K562 (cell line): ENCODE results near the gene DEGS2. TPM values are rescaled to one million over a fixed set of nuclear protein-coding genes. Genes with fewer than 3 reads are reported as not detected.

Source experiments
- ATAC-seq: fragments of 200-7000 bp; cut with Tn5 transposase; 3 replicates; pipeline ENCODE4 v1.9.1; 2020; ENCODE audit warnings: moderate library complexity
- BruUV-seq: library from RNA; stranded (reverse); fragments of 400-500 nt; replicated peaks from 2 replicates; lab custom pipeline; 2021; lab: Mats Ljungman, UMichigan
- CTCF ChIA-PET: fragments of 300-600 bp; formaldehyde crosslinking; extraction: SDS; loops from one replicate; lab custom pipeline; 2021; ENCODE audit warnings: low intra/inter-chr PET ratio; lab: Yijun Ruan, JAX
- POLR2A ChIA-PET: fragments of 300-600, 350-650 bp; sonication (Branson Sonifier 250); formaldehyde crosslinking; extraction: SDS; loops from one replicate; lab custom pipeline; 2021; ENCODE audit warnings: antibody characterized with exemption, inconsistent platforms; lab: Yijun Ruan, JAX
- DNase-seq, 4 experiments: peaks; one replicate each; pipeline versions ENCODE4 v3.0.0 to v3.0.0-alpha.2; 2011 to 2018; ENCODE audit warnings: low spot score in 3 of 4, mixed read lengths in 3 of 4; ENCODE audit errors: extremely low read depth in 1 of 4
- FAIRE-seq: peaks from 2 replicates; lab custom pipeline; 2011; peaks lifted over from hg19 to GRCh38; lab: Jason Lieb, UNC
- H2AFZ ChIP-seq: 2 replicates; pipeline ENCODE4 v1.6.0; 2011; ENCODE audit warnings: low read depth, low read length, control low read depth, inconsistent platforms
- H3K27ac ChIP-seq: fragments of 200-600 bp; 3 replicates; pipeline ENCODE4 v1.8.0; 2011; ENCODE audit warnings: low read depth, mild to moderate bottlenecking, control low read depth, inconsistent platforms, low read length, moderate library complexity, mixed read lengths; ENCODE audit errors: extremely low read depth
- H3K27me3 ChIP-seq, 2 experiments: fragments of 300-600 bp in 1 of 2; 2 replicates in 1 of 2; 3 replicates in 1 of 2; pipeline versions ENCODE4 v1.6.0 to v1.8.0; 2011; ENCODE audit warnings: inconsistent platforms in 2 of 2, low read length in 2 of 2, mild to moderate bottlenecking in 1 of 2, mixed read lengths in 1 of 2, moderate library complexity in 1 of 2; ENCODE audit not compliant: control insufficient read depth in 2 of 2, insufficient read depth in 2 of 2
- H3K36me3 ChIP-seq: fragments of 300-600 bp; 3 replicates; pipeline ENCODE4 v1.8.0; 2011; ENCODE audit warnings: mild to moderate bottlenecking, low read length, inconsistent platforms; ENCODE audit not compliant: control insufficient read depth, insufficient read depth
- H3K4me1 ChIP-seq, 2 experiments: fragments of 200-600 bp in 1 of 2; replicated peaks in 1 of 2; 2 replicates in 1 of 2; 3 replicates in 1 of 2; pipeline versions ENCODE4 v1.5.1 to v1.8.0; 2011; ENCODE audit warnings: inconsistent platforms in 2 of 2, low read length in 2 of 2, mild to moderate bottlenecking in 1 of 2, mixed read lengths in 1 of 2, moderate library complexity in 1 of 2; ENCODE audit not compliant: control insufficient read depth in 2 of 2, insufficient read depth in 2 of 2
- H3K4me2 ChIP-seq: 2 replicates; pipeline ENCODE4 v1.6.1; 2011; ENCODE audit warnings: low read length, control low read depth, inconsistent platforms, mixed read lengths; ENCODE audit not compliant: insufficient read depth
- H3K4me3 ChIP-seq: fragments of 200-600 bp; sonication (generic), shearing (Covaris generic); 2 replicates; pipeline ENCODE4 v1.5.1; 2016; ENCODE audit warnings: control low read depth, inconsistent platforms
- H3K79me2 ChIP-seq: fragments of 200-600 bp; 3 replicates; pipeline ENCODE4 v1.8.0; 2011; ENCODE audit warnings: low read length, inconsistent platforms; ENCODE audit not compliant: control insufficient read depth, insufficient read depth
- H3K9ac ChIP-seq, 2 experiments: 2 replicates each; pipeline versions ENCODE4 v1.6.0 to v1.6.1; 2011; ENCODE audit warnings: low read depth in 2 of 2, low read length in 2 of 2, control low read depth in 1 of 2, inconsistent platforms in 1 of 2, mild to moderate bottlenecking in 1 of 2, mixed read lengths in 1 of 2; ENCODE audit not compliant: insufficient read depth in 1 of 2
- H3K9me1 ChIP-seq: one replicate; pipeline ENCODE4 v1.6.0; 2011; ENCODE audit warnings: inconsistent platforms, mild to moderate bottlenecking, low read length, moderate library complexity; ENCODE audit not compliant: control insufficient read depth, insufficient read depth
- H3K9me3 ChIP-seq: replicated peaks from 2 replicates; pipeline ENCODE4 v1.5.1; 2011; ENCODE audit warnings: low read depth, low read length, inconsistent platforms; ENCODE audit not compliant: control insufficient read depth, insufficient read depth
- H4K20me1 ChIP-seq: replicated peaks from 2 replicates; pipeline ENCODE4 v1.6.1; 2011; ENCODE audit warnings: low read length, inconsistent platforms, mixed read lengths; ENCODE audit not compliant: control insufficient read depth, insufficient read depth
- BACH1 ChIP-seq: fragments of 200-800 bp; sonication (Bioruptor generic); IDR thresholded peaks from 2 replicates; pipeline ENCODE4 v1.6.1; 2016; ENCODE audit warnings: missing genetic modification characterization, missing compliant biosample characterization
- KDM5B ChIP-seq: fragments of 200-600 bp; sonication (generic); IDR thresholded peaks from 2 replicates; pipeline ENCODE4 v1.6.1; 2012; ENCODE audit warnings: low read depth, mild to moderate bottlenecking, moderate library complexity, low read length, control low read depth, inconsistent platforms; ENCODE audit not compliant: insufficient replicate concordance
- KHSRP ChIP-seq: fragments of 450-650 bp; IDR thresholded peaks from 2 replicates; pipeline ENCODE4 v1.6.1; 2017
- PHB2 ChIP-seq: fragments of 450-650 bp; IDR thresholded peaks from 2 replicates; pipeline ENCODE4 v1.6.1; 2017; ENCODE audit warnings: low read depth
- RAD51 ChIP-seq: fragments of 450-650 bp; IDR thresholded peaks from 2 replicates; pipeline ENCODE4 v1.7.1; 2016; ENCODE audit warnings: low read depth, mild to moderate bottlenecking, borderline replicate concordance
- RFX7 ChIP-seq: fragments of 250-450 bp; sonication (Bioruptor Pico); IDR thresholded peaks from 2 replicates; pipeline ENCODE4 v1.5.1; 2021; ENCODE audit warnings: mild to moderate bottlenecking
- SMARCB1 ChIP-seq: IDR thresholded peaks from 2 replicates; pipeline ENCODE4 v1.6.1; 2011; ENCODE audit warnings: improper control_type of control experiment, low read depth; ENCODE audit not compliant: insufficient read length
- SREBF2 ChIP-seq: sonication (generic); formaldehyde crosslinking; IDR thresholded peaks from 2 replicates; pipeline ENCODE4 v1.4.0; 2020; ENCODE audit warnings: mild to moderate bottlenecking, missing genetic modification reagents
- ZKSCAN8 ChIP-seq: fragments of 200-800 bp; sonication (Bioruptor generic); IDR thresholded peaks from 2 replicates; pipeline ENCODE4 v1.6.1; 2016; ENCODE audit warnings: missing genetic modification characterization, missing compliant biosample characterization
- ZNF175 ChIP-seq: fragments of 200-800 bp; sonication (Bioruptor generic); IDR thresholded peaks from 2 replicates; pipeline ENCODE4 v1.6.1; 2016; ENCODE audit warnings: low read depth, mild to moderate bottlenecking, missing genetic modification characterization, missing compliant biosample characterization
- WGBS: fragments of 100-300 bp; shearing (Covaris generic); methylation state at CpG from one replicate; pipeline ENCODE4 v1.1.6; 2016; ENCODE audit warnings: low coverage, mixed read lengths; ENCODE audit not compliant: insufficient coverage; ENCODE audit errors: missing lambda C conversion rate; 5-methylcytosine and 5-hydroxymethylcytosine counted together
- in situ Hi-C: fragments of 300-500 bp; cut with MboI; formaldehyde crosslinking; loops from 4 replicates; pipeline ENCODE4 v1.15.0; 2018; ENCODE audit warnings: inconsistent platforms, mixed read lengths
- intact Hi-C: fragments of 100-400 bp; cut with micrococcal nuclease; formaldehyde crosslinking; loops from 2 replicates; pipeline ENCODE4 v1.14.2; 2022
- polyA plus RNA-seq, 8 experiments: library from polyadenylated mRNA; depleted of rRNA in 4 of 8; stranded (reverse) in 5 of 8; unstranded in 3 of 8; fragments of >200 nt; fragmentation: Nextera tagmentation in 2 of 8; fragmentation: Illumina TruSeq in 1 of 8; extraction: Ambion mirVana in 2 of 8; extraction: Trizol in 1 of 8; gene quantifications; 2 replicates each; pipeline versions ENCODE4 v1.2.1 to v1.2.3, GENCODE V29; 2011 to 2014; ENCODE audit warnings: inconsistent platforms in 1 of 8, missing spikeins in 1 of 8
- total RNA-seq, 7 experiments: library from RNA; depleted of rRNA in 6 of 7; stranded (reverse); fragments of >200 nt in 6 of 7; fragmentation: Illumina TruSeq in 2 of 7; extraction: Trizol in 2 of 7; gene quantifications; 2 replicates each; pipeline versions ENCODE4 v1.2.1 to v1.2.3, GENCODE V29; 2011 to 2021; ENCODE audit warnings: low replicate concordance in 1 of 7
- TF ChIP-seq, protein P1 (sequence below): IDR thresholded peaks from 2 replicates; pipeline ENCODE4 v1.6.1; 2014; ENCODE audit warnings: antibody characterized with exemption
- TF ChIP-seq, protein P2 (sequence below): sonication (generic); formaldehyde crosslinking; IDR thresholded peaks from 2 replicates; pipeline ENCODE4 v1.8.0; 2022; ENCODE audit warnings: missing genetic modification reagents, mild to moderate bottlenecking, borderline replicate concordance
- TF ChIP-seq, protein P3 (sequence below), 2 experiments: fragments of 200-800 bp in 1 of 2; sonication (Bioruptor generic) in 1 of 2; sonication (generic) in 1 of 2; formaldehyde crosslinking in 1 of 2; IDR thresholded peaks in 1 of 2; conservative IDR thresholded peaks in 1 of 2; 2 replicates each; pipeline versions ENCODE4 v1.5.0 to v1.6.1; 2016 to 2020; ENCODE audit warnings: missing compliant biosample characterization in 1 of 2, missing genetic modification characterization in 1 of 2, missing genetic modification reagents in 1 of 2
- TF ChIP-seq, protein P4 (sequence below), 3 experiments: fragments of 200-800 bp in 1 of 3; sonication (Bioruptor generic) in 1 of 3; sonication (generic) in 1 of 3; formaldehyde crosslinking in 1 of 3; IDR thresholded peaks; 2 replicates each; pipeline versions ENCODE4 v1.6.1 to v1.8.0; 2016 to 2022; ENCODE audit warnings: mild to moderate bottlenecking in 2 of 3, missing compliant biosample characterization in 2 of 3, missing genetic modification characterization in 2 of 3, missing genetic modification reagents in 1 of 3

Gene DEGS2
- total and polyA plus RNA-seq, 9 of the 15 experiments (the other 6 are each of a cell fraction or from before 2014, with no cell fraction given), result 0.22 to 2.9 (median 0.70) TPM

DNA sequence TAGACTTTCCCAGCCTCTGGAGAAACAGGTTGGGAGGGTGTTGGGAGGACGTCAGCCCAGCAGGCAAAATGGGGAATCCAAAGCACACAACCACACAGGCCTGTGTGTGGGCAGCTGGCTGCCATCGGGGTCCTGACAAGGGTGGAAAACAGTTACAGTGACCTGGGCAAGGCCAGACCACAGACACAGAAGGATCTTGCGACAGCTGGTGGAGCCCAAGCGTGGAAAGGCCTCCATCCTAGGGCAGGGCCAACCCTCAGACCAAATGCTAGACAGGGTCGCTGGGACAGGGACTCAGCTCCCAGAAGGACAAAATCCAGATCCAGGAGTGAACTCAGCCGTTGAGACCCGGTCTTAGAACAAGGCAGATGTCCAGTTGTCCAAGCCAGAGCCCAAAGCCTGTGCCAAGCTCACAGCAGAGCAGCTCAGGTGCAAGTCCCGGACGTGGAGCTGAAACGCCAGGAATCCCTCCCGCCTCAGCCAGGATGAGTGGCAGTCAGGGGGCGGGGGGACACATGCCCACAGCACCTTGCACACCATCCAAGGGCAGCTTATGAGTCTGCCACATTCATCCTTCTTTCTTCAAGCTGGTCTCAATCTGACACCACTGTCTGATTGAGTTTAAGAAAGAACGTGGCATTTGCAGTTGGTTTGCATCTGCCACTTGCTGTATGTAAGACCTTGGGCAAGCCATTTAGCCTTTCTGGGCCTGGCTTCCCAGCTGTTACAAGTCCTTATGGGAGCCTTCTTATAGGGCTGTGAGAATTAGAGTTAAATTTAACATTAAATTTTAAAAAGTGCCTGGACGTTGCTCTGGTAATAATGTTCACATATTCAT, 37.6 kb downstream of the DEGS2 start:
- Histone ChIP-seq H3K79me2 (no peaks in the 10 kb centered on the region), H3K9ac (peak overlapping the region in 1 of 2 experiments; percentile 13; a peak in 1 of 4 replicates), H3K27ac (no peak overlapping the region), H3K9me3 (no peaks in the 10 kb centered on the region), H3K4me3 (no peak overlapping the region), H2AFZ (no peak overlapping the region), H3K9me1 (no peaks in the 10 kb centered on the region), H3K27me3 (no peaks in the 10 kb centered on the region), H3K4me1 (no peaks in the 10 kb centered on the region), H3K36me3 (peaks cover 14% of the 10 kb centered on the region; the same call in 2 of the 3 replicates), H4K20me1 (no peaks in the 10 kb centered on the region), H3K4me2 (no peak overlapping the region)
- DNase-seq (no peak), ATAC-seq (no peak), FAIRE-seq (no peak)
- no peak for TF ChIP-seq SREBF2 (CRISPR knock-in tag)
- no peak for TF ChIP-seq KDM5B
- TF ChIP-seq, protein P1, sequence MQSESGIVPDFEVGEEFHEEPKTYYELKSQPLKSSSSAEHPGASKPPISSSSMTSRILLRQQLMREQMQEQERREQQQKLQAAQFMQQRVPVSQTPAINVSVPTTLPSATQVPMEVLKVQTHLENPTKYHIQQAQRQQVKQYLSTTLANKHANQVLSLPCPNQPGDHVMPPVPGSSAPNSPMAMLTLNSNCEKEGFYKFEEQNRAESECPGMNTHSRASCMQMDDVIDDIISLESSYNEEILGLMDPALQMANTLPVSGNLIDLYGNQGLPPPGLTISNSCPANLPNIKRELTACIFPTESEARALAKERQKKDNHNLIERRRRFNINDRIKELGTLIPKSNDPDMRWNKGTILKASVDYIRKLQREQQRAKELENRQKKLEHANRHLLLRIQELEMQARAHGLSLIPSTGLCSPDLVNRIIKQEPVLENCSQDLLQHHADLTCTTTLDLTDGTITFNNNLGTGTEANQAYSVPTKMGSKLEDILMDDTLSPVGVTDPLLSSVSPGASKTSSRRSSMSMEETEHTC, result no peak
- TF ChIP-seq BACH1 (tag), result no peak
- no peak for TF ChIP-seq ZNF175 (CRISPR knock-in tag)
- TF ChIP-seq, protein P2, sequence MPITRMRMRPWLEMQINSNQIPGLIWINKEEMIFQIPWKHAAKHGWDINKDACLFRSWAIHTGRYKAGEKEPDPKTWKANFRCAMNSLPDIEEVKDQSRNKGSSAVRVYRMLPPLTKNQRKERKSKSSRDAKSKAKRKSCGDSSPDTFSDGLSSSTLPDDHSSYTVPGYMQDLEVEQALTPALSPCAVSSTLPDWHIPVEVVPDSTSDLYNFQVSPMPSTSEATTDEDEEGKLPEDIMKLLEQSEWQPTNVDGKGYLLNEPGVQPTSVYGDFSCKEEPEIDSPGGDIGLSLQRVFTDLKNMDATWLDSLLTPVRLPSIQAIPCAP (CRISPR knock-in tag), result no peak
- TF ChIP-seq RAD51, result no peak
- TF ChIP-seq PHB2, result no peak
- TF ChIP-seq SMARCB1, result no peak
- no peak for TF ChIP-seq RFX7
- TF ChIP-seq, protein P3, sequence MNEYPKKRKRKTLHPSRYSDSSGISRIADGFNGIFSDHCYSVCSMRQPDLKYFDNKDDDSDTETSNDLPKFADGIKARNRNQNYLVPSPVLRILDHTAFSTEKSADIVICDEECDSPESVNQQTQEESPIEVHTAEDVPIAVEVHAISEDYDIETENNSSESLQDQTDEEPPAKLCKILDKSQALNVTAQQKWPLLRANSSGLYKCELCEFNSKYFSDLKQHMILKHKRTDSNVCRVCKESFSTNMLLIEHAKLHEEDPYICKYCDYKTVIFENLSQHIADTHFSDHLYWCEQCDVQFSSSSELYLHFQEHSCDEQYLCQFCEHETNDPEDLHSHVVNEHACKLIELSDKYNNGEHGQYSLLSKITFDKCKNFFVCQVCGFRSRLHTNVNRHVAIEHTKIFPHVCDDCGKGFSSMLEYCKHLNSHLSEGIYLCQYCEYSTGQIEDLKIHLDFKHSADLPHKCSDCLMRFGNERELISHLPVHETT (CRISPR knock-in tag; conservative IDR thresholded peaks at IDR 0.05 in 1 of 2, IDR thresholded peaks at IDR 0.05 in 1 of 2), result no peak
- TF ChIP-seq, protein P4, sequence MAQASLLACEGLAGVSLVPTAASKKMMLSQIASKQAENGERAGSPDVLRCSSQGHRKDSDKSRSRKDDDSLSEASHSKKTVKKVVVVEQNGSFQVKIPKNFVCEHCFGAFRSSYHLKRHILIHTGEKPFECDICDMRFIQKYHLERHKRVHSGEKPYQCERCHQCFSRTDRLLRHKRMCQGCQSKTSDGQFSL (CRISPR knock-in tag; IDR thresholded peaks at IDR 0.05), result no peak
- TF ChIP-seq, protein P4 (tag; IDR thresholded peaks at IDR 0.05), result no peak
- TF ChIP-seq ZKSCAN8 (CRISPR knock-in tag), result no peak
- no peak for TF ChIP-seq KHSRP
- no TSS peak for BruUV-seq
- WGBS, result 68% methylated on average over 10 of the region's 14 CpGs
- intact Hi-C loops, result loop anchor here (2.0 kb wide), 1 partner anchor 71 kb away; no protein-coding TSS in a partner anchor
- in situ Hi-C loops, result no loop called here
- ChIA-PET POLR2A (interaction anchor here (1.0 to 1.4 kb wide), 3 partner anchors 20 to 253 kb away, joined by 3 to 5 read pairs (median 3); a partner anchor contains a TSS), CTCF (interaction anchor here (0.7 to 0.8 kb wide), 2 partner anchors 70 to 71 kb away, joined by 3 read pairs; no protein-coding TSS in a partner anchor)
